Liver (tissue), 9 donors: ENCODE data around the gene CEACAM6. TPM values are rescaled to one million over a fixed set of nuclear protein-coding genes. Genes with fewer than 3 reads are reported as not detected.
A peak's percentile ranks its signal among the peaks of the same experiment; 100 is the strongest.

ENCODE experiments used
- DNase-seq: peaks from one replicate; pipeline ENCODE4 v3.0.0-alpha.2; 2017; ENCODE audit warnings: low spot score
- H3K27ac ChIP-seq, 2 donors: one replicate each; pipeline ENCODE4 v1.7.0; 2013; ENCODE audit warnings: inconsistent platforms in 2 of 2, low read length in 2 of 2, control low read depth in 1 of 2, low read depth in 1 of 2, mild to moderate bottlenecking in 1 of 2
- H3K27me3 ChIP-seq, 4 donors: one replicate each; pipeline versions ENCODE4 v1.6.1 to v1.7.0; 2013; ENCODE audit warnings: low read length in 3 of 4, inconsistent platforms in 1 of 4, mild to moderate bottlenecking in 1 of 4, moderate library complexity in 1 of 4; ENCODE audit not compliant: control insufficient read depth in 4 of 4, insufficient read depth in 4 of 4
- H3K36me3 ChIP-seq, 4 donors: one replicate each; pipeline versions ENCODE4 v1.6.1 to v1.7.0; 2013; ENCODE audit warnings: low read length in 3 of 4, mild to moderate bottlenecking in 3 of 4, low read depth in 1 of 4, moderate library complexity in 1 of 4; ENCODE audit not compliant: control insufficient read depth in 4 of 4, insufficient read depth in 3 of 4
- H3K4me1 ChIP-seq, 4 donors: one replicate each; pipeline versions ENCODE4 v1.6.1 to v1.7.0; 2013; ENCODE audit warnings: low read length in 3 of 4, mild to moderate bottlenecking in 3 of 4, moderate library complexity in 1 of 4; ENCODE audit not compliant: control insufficient read depth in 4 of 4, insufficient read depth in 4 of 4
- H3K4me3 ChIP-seq, 3 donors: one replicate each; pipeline versions ENCODE4 v1.6.1 to v1.7.0; 2013; ENCODE audit warnings: low read length in 3 of 3, control low read depth in 1 of 3, low read depth in 1 of 3, mild to moderate bottlenecking in 1 of 3
- H3K9ac ChIP-seq, 2 donors: one replicate each; pipeline ENCODE4 v1.7.0; 2013; ENCODE audit warnings: low read length in 2 of 2, mild to moderate bottlenecking in 2 of 2, moderate library complexity in 2 of 2, control low read depth in 1 of 2, low read depth in 1 of 2
- H3K9me3 ChIP-seq, 4 donors: one replicate each; pipeline versions ENCODE4 v1.6.1 to v1.7.0; 2013; ENCODE audit warnings: low read length in 3 of 4; ENCODE audit not compliant: control insufficient read depth in 4 of 4
- EGR1 ChIP-seq, 2 donors: IDR thresholded peaks; 2 replicates each; pipeline ENCODE4 v1.6.1; 2016 to 2018; ENCODE audit warnings: antibody characterized with exemption in 2 of 2, low read depth in 2 of 2
- FOXA1 ChIP-seq: IDR thresholded peaks from 2 replicates; pipeline ENCODE4 v1.6.1; 2016; ENCODE audit warnings: antibody characterized with exemption
- FOXA2 ChIP-seq: IDR thresholded peaks from 2 replicates; pipeline ENCODE4 v1.6.1; 2016; ENCODE audit warnings: antibody characterized with exemption
- GABPA ChIP-seq, 2 donors: IDR thresholded peaks in 1 of 2; conservative IDR thresholded peaks in 1 of 2; 2 replicates each; pipeline ENCODE4 v1.6.1; 2016; ENCODE audit warnings: antibody characterized with exemption in 2 of 2, mild to moderate bottlenecking in 1 of 2, moderate library complexity in 1 of 2
- HNF4A ChIP-seq, 2 donors: conservative IDR thresholded peaks; 2 replicates each; pipeline ENCODE4 v1.6.1; 2016; ENCODE audit warnings: antibody characterized with exemption in 2 of 2, mild to moderate bottlenecking in 2 of 2
- HNF4G ChIP-seq: IDR thresholded peaks from 2 replicates; pipeline ENCODE4 v1.6.1; 2016; ENCODE audit warnings: antibody characterized with exemption
- JUND ChIP-seq, 2 donors: IDR thresholded peaks; 2 replicates each; pipeline ENCODE4 v1.6.1; 2016; ENCODE audit warnings: antibody characterized with exemption in 2 of 2
- NR2F2 ChIP-seq: IDR thresholded peaks from 2 replicates; pipeline ENCODE4 v1.6.1; 2016; ENCODE audit warnings: antibody characterized with exemption
- RAD21 ChIP-seq, 2 donors: IDR thresholded peaks; 2 replicates each; pipeline ENCODE4 v1.6.1; 2016; ENCODE audit warnings: antibody characterized with exemption in 2 of 2, mild to moderate bottlenecking in 2 of 2
- RXRA ChIP-seq, 2 donors: IDR thresholded peaks; 2 replicates each; pipeline ENCODE4 v1.6.1; 2017 to 2018; ENCODE audit warnings: antibody characterized with exemption in 2 of 2, mild to moderate bottlenecking in 1 of 2
- SP1 ChIP-seq: IDR thresholded peaks from 2 replicates; pipeline ENCODE4 v1.6.1; 2018; ENCODE audit warnings: antibody characterized with exemption, mild to moderate bottlenecking
- TAF1 ChIP-seq: conservative IDR thresholded peaks from 2 replicates; pipeline ENCODE4 v1.6.1; 2016; ENCODE audit warnings: antibody characterized with exemption, mild to moderate bottlenecking
- YY1 ChIP-seq: IDR thresholded peaks from 2 replicates; pipeline ENCODE4 v1.6.1; 2016; ENCODE audit warnings: antibody characterized with exemption, mild to moderate bottlenecking
- WGBS: extraction: QIAGEN DNeasy Blood & Tissue Kit; methylation state at CpG from one replicate; pipeline ENCODE4 v1.1.7; 2013; 5-methylcytosine and 5-hydroxymethylcytosine counted together
- polyA plus RNA-seq, 2 donors: library from polyadenylated mRNA; stranded (reverse) in 1 of 2; unstranded in 1 of 2; fragments of 200-250 nt in 1 of 2; fragments of >200 nt in 1 of 2; fragmentation: Nextera tagmentation in 1 of 2; extraction: Ambion mirVana in 1 of 2; gene quantifications; one replicate each; pipeline versions ENCODE4 v1.2.1 to v1.2.3, GENCODE V29; 2013 to 2015
- total RNA-seq, 2 donors: library from RNA; depleted of rRNA; stranded (reverse); fragments of >200 nt; gene quantifications; one replicate each; pipeline ENCODE4 v1.2.3, GENCODE V29; 2014
- TF ChIP-seq, protein P1 (sequence below): fragments of 150-350 bp; IDR thresholded peaks from 2 replicates; pipeline ENCODE4 v1.5.1; 2017; ENCODE audit warnings: improper control_type of control experiment, low read depth, low read length; ENCODE audit not compliant: missing input control
- TF ChIP-seq, protein P2 (sequence below): IDR thresholded peaks from 2 replicates; pipeline ENCODE4 v1.6.1; 2016; ENCODE audit warnings: antibody characterized with exemption, mild to moderate bottlenecking
- TF ChIP-seq, protein P3 (sequence below): IDR thresholded peaks from 2 replicates; pipeline ENCODE4 v1.6.1; 2016; ENCODE audit warnings: antibody characterized with exemption
- TF ChIP-seq, protein P4 (sequence below): IDR thresholded peaks from 2 replicates; pipeline ENCODE4 v1.6.1; 2016; ENCODE audit warnings: antibody characterized with exemption
- donor health status: healthy.
- donor health status: healthy.
- donor health status: healthy.
- donor health status: healthy.
- donor health status: healthy.

Gene CEACAM6
- total and polyA plus RNA-seq, 4 donors, result 0.08 to 2.4 (median 0.28) TPM; not detected in 1

DNA sequence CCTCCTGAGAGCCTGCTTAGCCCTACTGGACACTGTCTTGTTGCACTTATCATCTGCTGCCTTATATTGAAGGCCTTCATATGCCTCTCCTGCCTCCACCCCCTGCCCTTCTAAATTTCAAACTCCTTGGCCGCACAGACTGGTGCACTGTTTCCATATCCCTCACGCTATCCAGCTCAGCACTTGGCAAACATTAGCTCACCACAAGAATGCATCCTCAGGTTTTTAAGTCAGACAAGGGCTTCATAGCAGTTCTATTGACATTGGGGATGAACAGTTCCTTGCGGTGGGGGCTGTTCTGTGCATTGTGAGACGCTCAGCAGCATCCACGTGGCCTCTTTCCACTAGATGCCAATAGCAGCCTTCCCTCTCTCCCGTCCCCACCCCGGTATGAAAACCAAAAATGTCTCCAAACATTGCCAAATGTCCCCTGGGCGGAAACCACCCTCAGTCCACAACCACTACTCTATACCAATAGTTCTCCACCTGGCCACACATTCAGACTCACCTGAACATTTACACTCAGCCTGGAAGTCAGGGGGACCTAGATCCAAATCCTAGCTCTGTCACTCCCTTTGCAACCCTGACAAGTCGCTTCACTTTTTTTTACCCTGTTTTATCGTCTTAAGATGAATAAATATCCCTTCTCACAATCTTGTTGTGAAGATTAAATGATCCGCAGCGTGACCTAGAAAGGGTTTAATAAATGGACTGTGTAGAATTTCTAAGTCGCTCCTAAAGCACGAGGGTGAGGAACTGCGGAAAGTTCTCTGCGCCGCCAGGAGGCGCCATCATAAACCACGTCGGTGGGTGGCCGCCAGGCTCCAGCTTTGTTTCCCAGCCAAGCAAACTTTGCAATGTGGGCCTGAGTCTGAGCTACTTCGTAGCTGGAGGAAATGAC lies 37.4 kb downstream of the CEACAM6 start:
- Histone ChIP-seq H3K9me3 (no peaks in the 10 kb centered on the region), H3K27me3 (peaks cover 0 to 9% (median 0%) of the 10 kb centered on the region in 4 donors), H3K36me3 (no peaks in the 10 kb centered on the region), H3K4me3 (no peak overlapping the region), H3K9ac (no peak overlapping the region), H3K4me1 (no peaks in the 10 kb centered on the region), H3K27ac (no peak overlapping the region)
- DNase-seq, result no peak
- WGBS, result 23% methylated on average over 22 of the region's 22 CpGs
- TF ChIP-seq RAD21 (IDR thresholded peaks at IDR 0.05), result peak; percentile 49 to 72
- TF ChIP-seq GABPA (IDR thresholded peaks at IDR 0.05 in 1 of 2, conservative IDR thresholded peaks at IDR 0.05 in 1 of 2), result no peak
- TF ChIP-seq, protein P1, sequence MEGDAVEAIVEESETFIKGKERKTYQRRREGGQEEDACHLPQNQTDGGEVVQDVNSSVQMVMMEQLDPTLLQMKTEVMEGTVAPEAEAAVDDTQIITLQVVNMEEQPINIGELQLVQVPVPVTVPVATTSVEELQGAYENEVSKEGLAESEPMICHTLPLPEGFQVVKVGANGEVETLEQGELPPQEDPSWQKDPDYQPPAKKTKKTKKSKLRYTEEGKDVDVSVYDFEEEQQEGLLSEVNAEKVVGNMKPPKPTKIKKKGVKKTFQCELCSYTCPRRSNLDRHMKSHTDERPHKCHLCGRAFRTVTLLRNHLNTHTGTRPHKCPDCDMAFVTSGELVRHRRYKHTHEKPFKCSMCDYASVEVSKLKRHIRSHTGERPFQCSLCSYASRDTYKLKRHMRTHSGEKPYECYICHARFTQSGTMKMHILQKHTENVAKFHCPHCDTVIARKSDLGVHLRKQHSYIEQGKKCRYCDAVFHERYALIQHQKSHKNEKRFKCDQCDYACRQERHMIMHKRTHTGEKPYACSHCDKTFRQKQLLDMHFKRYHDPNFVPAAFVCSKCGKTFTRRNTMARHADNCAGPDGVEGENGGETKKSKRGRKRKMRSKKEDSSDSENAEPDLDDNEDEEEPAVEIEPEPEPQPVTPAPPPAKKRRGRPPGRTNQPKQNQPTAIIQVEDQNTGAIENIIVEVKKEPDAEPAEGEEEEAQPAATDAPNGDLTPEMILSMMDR, result peak; percentile 46
- TF ChIP-seq, protein P2, sequence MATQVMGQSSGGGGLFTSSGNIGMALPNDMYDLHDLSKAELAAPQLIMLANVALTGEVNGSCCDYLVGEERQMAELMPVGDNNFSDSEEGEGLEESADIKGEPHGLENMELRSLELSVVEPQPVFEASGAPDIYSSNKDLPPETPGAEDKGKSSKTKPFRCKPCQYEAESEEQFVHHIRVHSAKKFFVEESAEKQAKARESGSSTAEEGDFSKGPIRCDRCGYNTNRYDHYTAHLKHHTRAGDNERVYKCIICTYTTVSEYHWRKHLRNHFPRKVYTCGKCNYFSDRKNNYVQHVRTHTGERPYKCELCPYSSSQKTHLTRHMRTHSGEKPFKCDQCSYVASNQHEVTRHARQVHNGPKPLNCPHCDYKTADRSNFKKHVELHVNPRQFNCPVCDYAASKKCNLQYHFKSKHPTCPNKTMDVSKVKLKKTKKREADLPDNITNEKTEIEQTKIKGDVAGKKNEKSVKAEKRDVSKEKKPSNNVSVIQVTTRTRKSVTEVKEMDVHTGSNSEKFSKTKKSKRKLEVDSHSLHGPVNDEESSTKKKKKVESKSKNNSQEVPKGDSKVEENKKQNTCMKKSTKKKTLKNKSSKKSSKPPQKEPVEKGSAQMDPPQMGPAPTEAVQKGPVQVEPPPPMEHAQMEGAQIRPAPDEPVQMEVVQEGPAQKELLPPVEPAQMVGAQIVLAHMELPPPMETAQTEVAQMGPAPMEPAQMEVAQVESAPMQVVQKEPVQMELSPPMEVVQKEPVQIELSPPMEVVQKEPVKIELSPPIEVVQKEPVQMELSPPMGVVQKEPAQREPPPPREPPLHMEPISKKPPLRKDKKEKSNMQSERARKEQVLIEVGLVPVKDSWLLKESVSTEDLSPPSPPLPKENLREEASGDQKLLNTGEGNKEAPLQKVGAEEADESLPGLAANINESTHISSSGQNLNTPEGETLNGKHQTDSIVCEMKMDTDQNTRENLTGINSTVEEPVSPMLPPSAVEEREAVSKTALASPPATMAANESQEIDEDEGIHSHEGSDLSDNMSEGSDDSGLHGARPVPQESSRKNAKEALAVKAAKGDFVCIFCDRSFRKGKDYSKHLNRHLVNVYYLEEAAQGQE, result no peak

DNA sequence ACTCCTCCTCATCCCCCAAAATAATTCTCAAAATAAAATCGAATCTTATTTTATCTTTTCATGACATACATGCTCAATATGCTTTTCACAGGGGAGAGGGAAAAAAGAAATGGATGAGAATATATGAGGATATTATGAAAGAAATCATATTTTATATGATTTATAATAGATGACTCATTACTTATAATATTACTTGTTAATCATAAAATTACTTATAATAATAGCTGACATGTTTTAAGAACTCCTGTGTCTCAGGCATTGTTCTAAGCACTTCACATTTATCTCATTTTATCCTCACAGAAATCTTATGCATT lies 38.0 kb downstream of the CEACAM6 start:
- no peak overlapping the region for H3K9ac ChIP-seq
- no peaks in the 10 kb centered on the region for H3K9me3 ChIP-seq
- no peak overlapping the region for H3K27ac ChIP-seq
- peaks cover 0 to 9% (median 0%) of the 10 kb centered on the region in 4 donors for H3K27me3 ChIP-seq
- WGBS, result 0% methylated on average over 1 of the region's 1 CpG
- no peaks in the 10 kb centered on the region for H3K4me1 ChIP-seq
- no peaks in the 10 kb centered on the region for H3K36me3 ChIP-seq
- no peak for DNase-seq
- H3K4me3 ChIP-seq, result no peak overlapping the region
- no peak for TF ChIP-seq RXRA (IDR thresholded peaks at IDR 0.05)
- TF ChIP-seq TAF1, result no peak
- TF ChIP-seq FOXA2, result no peak
- no peak for TF ChIP-seq HNF4G
- TF ChIP-seq, protein P3, sequence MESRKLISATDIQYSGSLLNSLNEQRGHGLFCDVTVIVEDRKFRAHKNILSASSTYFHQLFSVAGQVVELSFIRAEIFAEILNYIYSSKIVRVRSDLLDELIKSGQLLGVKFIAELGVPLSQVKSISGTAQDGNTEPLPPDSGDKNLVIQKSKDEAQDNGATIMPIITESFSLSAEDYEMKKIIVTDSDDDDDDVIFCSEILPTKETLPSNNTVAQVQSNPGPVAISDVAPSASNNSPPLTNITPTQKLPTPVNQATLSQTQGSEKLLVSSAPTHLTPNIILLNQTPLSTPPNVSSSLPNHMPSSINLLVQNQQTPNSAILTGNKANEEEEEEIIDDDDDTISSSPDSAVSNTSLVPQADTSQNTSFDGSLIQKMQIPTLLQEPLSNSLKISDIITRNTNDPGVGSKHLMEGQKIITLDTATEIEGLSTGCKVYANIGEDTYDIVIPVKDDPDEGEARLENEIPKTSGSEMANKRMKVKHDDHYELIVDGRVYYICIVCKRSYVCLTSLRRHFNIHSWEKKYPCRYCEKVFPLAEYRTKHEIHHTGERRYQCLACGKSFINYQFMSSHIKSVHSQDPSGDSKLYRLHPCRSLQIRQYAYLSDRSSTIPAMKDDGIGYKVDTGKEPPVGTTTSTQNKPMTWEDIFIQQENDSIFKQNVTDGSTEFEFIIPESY, result no peak
- no peak for TF ChIP-seq RAD21 (IDR thresholded peaks at IDR 0.05)
- no peak for TF ChIP-seq YY1
- TF ChIP-seq EGR1 (IDR thresholded peaks at IDR 0.05; ENCODE audit: low read depth in 2 of 2), result no peak
- TF ChIP-seq NR2F2, result no peak
- TF ChIP-seq, protein P1, result no peak
- TF ChIP-seq, protein P4, sequence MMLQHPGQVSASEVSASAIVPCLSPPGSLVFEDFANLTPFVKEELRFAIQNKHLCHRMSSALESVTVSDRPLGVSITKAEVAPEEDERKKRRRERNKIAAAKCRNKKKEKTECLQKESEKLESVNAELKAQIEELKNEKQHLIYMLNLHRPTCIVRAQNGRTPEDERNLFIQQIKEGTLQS, result no peak
- TF ChIP-seq, protein P2, result no peak
- no peak for TF ChIP-seq GABPA (IDR thresholded peaks at IDR 0.05 in 1 of 2, conservative IDR thresholded peaks at IDR 0.05 in 1 of 2)
- TF ChIP-seq FOXA1, result no peak
- no peak for TF ChIP-seq JUND (IDR thresholded peaks at IDR 0.05)
- no peak for TF ChIP-seq HNF4A (conservative IDR thresholded peaks at IDR 0.05)
- TF ChIP-seq SP1, result no peak
